Smooth muscle cell of the umbilical artery (primary cell): Measurements from ENCODE around the gene FABP6. TPM values are rescaled to one million over a fixed set of nuclear protein-coding genes. Genes with fewer than 3 reads are reported as not detected.

Source experiments
- total RNA-seq: library from RNA; depleted of rRNA; stranded (reverse); fragments of >200 nt; gene quantifications from 2 replicates; pipeline ENCODE4 v1.2.3, GENCODE V29; 2014

Gene FABP6
- total RNA-seq = 0.55 TPM in 1 of 2 replicates, not detected in the other

GRCh38 chr5:160229190-160229742 lies at the start of gene FABP6:
TSS of gene FABP6 (plus strand) at chr5:160229506. CDS start at chr5:160229558, 52 bp downstream.

Other genes starting within 250 kb of the FABP6 start
- 49.9 and 63.5 TPM in 2 replicates for gene TTC1, start 220.4 kb upstream of the FABP6 start, total RNA-seq
- gene PWWP2A, start 110.1 kb upstream of the FABP6 start, total RNA-seq = 22.0 and 34.5 TPM in 2 replicates
- 3.3 and 4.1 TPM in 2 replicates for gene CCNJL, start 83.1 kb downstream of the FABP6 start, total RNA-seq
- 0.30 and 0.32 TPM in 2 replicates for gene C1QTNF2, start 141.1 kb downstream of the FABP6 start, total RNA-seq
- gene FAM200C, start 170.5 kb downstream of the FABP6 start, total RNA-seq = 4.8 and 5.1 TPM in 2 replicates
- gene SLU7, start 189.6 kb downstream of the FABP6 start, total RNA-seq = 71.6 and 75.3 TPM in 2 replicates
- 49.0 and 137 TPM in 2 replicates for gene PTTG1, start 192.3 kb downstream of the FABP6 start, total RNA-seq